HG02943 (cell line): Measurements from ENCODE around the gene PAGE1.
"Not testable (repeated sequence)": the region's sequence is repeated elsewhere in the genome, so short reads cannot be mapped to it uniquely, and the experiment has no call there.

Experiments
- ATAC-seq: cut with Tn5 transposase; IDR thresholded peaks from one replicate; pipeline ENCODE4 v1.9.1; 2021; ENCODE audit warnings: mild to moderate bottlenecking, low read depth, moderate library complexity; ENCODE audit not compliant: unreplicated experiment

Gene PAGE1

GRCh38 chrX:49695276-49696180 is at the start of gene PAGE1:
Gene PAGE1, minus strand, starts transcription at chrX:49695984. Its CDS starts 1,214 bp downstream, at chrX:49694770.
- ATAC-seq = no peak

- not testable (repeated sequence) for ATAC-seq
These were observed 45.7 kb upstream of the PAGE1 start for GRCh38 chrX:49741501-49741900.

DNA sequence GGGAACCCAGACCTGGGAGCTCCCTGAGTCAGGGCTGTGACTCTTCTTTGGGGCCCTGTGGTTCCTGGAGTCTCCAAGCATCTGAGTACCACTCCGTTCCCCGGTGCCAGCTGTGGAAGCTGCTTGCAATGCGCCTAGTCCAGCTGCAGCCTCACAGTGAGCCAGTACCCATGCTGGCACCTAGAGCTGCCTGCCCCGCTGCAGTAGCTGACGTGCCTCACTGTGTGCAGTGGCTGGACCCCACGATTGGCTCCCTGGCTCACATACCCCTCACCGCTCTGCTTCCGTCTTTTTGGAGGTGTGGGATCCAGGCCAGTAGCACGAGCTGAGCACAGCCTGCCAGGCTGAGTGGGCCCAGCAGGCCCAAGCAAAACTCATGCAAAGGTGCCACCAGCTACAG is 32.1 kb upstream of the PAGE1 start:
- ATAC-seq = no peak

DNA sequence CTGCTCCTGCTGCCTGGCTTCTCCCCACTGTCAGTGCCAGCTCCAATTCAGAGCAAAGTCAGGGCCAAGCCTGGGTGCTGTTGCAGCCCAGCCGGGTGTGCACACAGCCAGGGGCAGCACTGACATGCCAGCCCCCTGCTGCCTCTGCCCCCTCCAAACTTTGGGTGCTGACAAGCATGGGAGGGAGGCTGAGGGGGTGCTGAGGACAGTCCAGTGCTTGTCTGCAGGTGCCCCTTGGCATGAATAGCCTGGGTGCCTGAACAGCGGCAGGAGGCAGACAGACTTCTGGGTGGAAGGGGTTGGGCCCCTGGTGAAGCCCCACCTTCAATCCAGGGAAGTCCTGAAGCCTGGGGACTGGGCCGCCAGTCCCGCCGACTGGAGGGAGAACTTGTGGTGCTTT is 31.2 kb upstream of the PAGE1 start:
- no peak for ATAC-seq

- no peak for ATAC-seq
These were observed 30.4 kb upstream of the PAGE1 start for GRCh38 chrX:49725923-49726904.

- ATAC-seq = no peak
These were observed 29.6 kb upstream of the PAGE1 start for GRCh38 chrX:49725401-49725800.

DNA sequence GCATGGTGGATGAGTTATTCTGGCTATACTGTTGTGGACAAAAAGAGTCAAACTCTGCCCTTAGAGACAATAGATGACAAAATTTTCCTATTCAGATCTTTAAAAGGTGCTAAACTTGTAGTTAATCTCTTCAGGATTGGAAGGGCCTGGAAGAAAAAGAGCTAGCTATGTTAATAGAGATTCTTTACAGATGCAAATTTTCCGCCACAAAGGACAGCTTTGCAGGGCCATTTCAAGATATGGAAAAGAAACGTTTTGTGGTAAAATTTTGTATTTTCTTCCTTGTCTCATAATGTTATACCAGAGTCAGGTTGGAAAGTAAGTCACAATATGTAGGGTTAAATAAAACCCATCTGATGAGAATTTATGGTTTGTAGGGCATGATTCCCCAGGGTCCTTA is 24.3 kb upstream of the PAGE1 start:
- not testable (repeated sequence) for ATAC-seq

DNA sequence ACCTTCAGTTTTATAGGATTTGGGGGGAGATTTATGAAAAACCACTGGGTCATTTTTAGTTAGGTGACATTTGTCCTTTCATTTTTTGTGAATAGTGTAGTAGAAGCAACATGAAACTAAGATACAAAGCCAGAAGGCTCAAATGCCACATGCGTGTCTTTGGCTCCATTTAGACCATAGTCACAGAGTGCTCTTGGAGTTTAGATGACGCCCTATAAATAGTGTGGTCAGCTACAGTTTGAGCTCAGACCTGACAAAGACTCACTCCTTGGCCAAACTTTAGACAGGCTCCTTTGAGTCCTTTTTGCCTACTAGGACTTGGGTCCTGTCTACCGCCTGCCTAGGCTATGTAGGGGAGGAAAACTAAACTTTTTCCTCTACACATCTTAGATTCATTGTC is 16.8 kb upstream of the PAGE1 start:
- ATAC-seq = no peak

GRCh38 chrX:49710744-49711319 is 15.0 kb upstream of the PAGE1 start:
- no peak for ATAC-seq

DNA sequence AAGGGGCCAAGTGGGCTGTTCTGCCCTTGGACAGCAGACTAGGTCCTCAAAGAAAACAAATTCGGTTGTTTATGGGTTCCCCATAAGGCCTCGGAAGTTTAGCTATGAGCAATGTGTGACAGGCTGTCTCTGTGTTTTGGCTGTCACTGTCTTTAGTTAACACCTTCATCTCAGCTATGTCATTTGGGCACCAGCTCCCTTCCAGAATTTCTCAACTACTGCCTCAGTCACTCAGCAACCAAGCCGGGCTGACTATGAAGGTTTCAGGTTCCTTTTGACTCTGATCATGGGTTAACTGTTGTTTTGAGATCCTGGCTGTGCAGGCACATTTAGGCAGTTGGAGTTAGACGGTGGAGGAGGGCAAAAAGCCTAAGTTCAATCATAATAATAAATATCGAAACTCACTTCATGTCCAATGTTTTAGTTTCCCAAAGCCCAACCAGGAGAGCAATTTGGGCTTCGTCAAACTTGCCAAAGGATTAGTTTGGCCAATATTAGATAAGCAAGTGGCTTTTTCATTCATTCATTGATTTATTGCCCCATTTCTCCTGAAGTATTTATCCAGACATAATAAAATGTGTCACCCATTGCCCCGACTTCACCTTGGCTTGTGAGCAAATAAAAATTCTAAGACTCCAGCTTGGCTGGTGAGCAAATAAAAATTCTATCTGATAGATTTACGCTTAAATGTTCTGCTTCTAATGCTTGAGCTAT is 9.1 kb upstream of the PAGE1 start:
- no peak for ATAC-seq

DNA sequence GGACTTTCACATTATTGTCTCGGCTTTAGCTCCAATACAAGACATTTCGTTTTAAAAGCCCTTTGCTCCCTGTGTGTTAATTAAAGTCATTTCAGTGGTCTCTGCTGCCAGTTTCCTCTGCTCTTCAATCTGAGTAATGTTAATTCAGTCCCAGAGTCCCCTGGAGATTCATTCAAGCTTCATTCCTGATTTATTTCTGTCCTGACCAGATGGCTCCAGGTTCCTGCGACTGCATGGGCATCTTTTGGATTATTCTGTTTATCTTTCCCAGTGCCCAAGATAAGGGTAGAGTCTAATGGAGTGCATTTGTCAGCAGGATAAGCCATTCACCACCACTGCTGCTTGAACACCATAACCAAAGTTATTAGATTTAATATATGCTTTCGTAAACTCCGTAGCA is 6.1 kb upstream of the PAGE1 start:
- ATAC-seq = no peak

DNA sequence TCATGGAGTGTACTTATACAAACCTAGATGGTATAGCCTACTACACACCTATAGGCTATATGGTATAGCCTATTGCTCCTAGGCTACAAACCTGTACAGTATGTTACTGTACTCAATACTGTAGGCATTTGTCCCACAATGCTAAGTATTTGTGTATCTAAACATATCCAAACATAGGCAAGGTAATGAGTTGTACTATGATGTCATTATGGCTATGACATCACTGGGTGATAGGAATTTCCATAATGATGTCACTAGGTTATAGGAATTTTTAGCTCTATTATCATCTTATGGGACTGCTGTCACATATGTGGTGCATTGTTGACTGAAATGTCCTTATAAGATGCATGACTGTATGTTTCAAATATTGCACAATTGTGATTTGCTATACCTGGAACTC is 5.5 kb upstream of the PAGE1 start:
- ATAC-seq = no peak

- no peak for ATAC-seq
These were observed 20.6 kb downstream of the PAGE1 start for GRCh38 chrX:49675075-49675719.

DNA sequence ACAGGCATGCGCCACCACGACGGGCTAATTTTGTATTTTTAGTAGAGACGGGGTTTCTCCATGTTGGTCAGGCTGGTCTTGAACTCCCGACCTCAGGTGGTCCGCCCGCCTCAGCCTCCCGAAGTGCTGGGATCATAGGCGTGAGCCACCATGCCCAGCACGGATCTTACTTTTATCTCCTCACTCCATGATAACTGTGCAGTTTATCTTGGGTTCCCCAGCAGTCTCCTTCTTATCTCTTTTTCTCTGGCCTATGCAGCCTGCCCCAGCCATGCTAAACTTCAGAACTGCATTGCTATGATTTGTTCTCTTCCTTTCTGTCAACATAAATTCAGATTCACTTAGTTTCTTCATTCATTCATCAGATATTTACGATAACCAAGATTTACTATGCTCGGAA is 22.4 kb downstream of the PAGE1 start:
- ATAC-seq = no peak

DNA sequence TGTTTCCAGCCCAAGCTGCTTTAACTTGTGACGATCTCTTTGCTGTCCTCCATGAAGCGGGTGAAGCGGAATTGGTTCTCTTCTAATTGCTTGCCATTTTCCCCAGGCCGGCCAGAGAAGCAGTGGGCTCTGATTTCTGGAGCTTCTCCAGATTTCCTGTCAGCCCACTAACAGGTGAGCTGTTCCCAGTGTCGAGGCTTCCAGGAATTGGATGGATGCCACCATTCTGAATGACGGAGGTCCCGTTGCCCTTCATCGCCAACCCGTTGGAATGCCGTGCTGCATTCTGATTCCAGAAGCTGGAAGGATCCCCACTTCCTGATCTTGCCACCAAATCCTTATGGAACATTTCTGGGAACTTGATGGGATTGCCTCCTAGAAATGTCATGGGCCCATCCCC is 31.0 kb downstream of the PAGE1 start:
- no peak for ATAC-seq

DNA sequence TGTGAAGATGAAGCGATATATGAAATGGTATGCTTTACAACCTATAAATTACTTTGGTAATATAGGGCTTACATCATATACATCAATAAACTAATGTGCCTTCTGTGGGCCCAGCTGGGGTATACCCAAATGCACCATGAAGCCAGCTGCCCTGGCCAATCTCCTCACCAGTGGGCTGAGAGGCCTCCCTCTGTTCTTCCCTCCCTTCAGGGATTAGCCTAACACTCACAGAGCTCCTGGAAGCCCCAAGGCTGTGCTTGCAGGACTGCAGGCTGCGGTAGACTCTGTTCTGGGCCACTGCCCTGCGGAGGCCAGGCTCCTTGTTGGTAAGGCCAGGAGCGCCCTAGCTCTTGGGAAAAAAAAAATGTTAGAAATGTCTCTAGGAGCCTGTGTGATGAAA is 33.9 kb downstream of the PAGE1 start:
- no peak for ATAC-seq

GRCh38 chrX:49659771-49660170 is 36.0 kb downstream of the PAGE1 start:
- no peak for ATAC-seq

- ATAC-seq = no peak
These were observed 39.3 kb downstream of the PAGE1 start for GRCh38 chrX:49656533-49656932.

GRCh38 chrX:49644991-49645637 is 50.7 kb downstream of the PAGE1 start:
- ATAC-seq = no peak
